Stimulated activated CD8-positive, alpha-beta memory T cell treated with anti-CD3 and anti-CD28 coated beads, Interleukin-7, amount 100 ng/mL, for 24 hours (primary cell): ENCODE data around the gene HKDC1.
"Not testable (repeated sequence)": the region's sequence is repeated elsewhere in the genome, so short reads cannot be mapped to it uniquely, and the experiment has no call there.

Experiments used
- DNase-seq: peaks from one replicate; pipeline ENCODE4 v3.0.0-alpha.2; 2020; ENCODE audit warnings: low read depth

HKDC1 gene

DNA sequence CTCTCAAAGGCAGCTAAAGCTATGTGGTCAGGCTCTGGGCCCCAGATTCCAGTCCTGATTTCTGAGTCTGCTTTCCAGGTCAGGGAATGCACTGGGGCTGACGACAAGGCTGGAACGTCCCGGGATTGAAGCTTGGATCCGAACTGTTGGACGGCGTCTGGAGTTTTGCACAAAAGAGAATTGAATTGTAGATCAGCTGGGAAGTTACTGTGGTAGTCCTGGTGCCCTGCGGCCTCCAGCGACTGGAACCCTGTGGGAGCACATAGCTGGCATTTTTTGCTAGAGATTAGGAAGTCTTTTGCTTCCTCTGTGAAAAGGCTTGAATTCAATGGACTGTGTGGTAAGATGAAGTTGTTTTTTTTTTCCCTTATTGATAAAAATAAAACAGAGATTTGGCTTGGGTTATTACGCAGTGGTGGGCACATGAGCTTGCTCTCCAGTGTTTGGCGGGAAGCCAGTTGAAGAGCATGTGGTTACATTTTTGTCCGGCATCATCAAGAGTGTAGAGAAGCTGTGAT, 58.4 kb downstream of the HKDC1 start, which contains the start of gene HK1:
Gene HK1 (plus strand): TSS at position 51 of the 518 bp plus-strand sequence.
- no peak for DNase-seq

DNA sequence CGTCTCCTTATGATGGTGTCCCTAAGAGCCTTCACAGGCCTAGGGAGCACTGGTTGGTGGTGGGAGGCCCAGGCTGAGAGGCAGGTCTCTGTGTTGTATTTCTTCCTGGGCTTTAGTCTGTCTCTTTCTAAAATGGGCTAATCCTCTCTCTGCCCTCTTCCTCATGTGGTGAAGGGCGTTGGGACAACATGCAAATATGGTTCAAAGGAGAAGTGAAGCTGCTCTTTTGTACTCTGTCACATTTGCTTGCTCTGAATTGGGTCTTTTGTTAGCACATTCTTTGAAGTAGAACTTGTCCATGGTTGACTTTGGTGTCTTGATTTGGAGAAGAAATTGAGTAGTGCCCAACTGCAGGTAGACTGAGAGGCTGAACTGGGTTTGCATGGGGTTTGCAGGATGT, 59.0 kb downstream of the HKDC1 start:
- no peak for DNase-seq

DNA sequence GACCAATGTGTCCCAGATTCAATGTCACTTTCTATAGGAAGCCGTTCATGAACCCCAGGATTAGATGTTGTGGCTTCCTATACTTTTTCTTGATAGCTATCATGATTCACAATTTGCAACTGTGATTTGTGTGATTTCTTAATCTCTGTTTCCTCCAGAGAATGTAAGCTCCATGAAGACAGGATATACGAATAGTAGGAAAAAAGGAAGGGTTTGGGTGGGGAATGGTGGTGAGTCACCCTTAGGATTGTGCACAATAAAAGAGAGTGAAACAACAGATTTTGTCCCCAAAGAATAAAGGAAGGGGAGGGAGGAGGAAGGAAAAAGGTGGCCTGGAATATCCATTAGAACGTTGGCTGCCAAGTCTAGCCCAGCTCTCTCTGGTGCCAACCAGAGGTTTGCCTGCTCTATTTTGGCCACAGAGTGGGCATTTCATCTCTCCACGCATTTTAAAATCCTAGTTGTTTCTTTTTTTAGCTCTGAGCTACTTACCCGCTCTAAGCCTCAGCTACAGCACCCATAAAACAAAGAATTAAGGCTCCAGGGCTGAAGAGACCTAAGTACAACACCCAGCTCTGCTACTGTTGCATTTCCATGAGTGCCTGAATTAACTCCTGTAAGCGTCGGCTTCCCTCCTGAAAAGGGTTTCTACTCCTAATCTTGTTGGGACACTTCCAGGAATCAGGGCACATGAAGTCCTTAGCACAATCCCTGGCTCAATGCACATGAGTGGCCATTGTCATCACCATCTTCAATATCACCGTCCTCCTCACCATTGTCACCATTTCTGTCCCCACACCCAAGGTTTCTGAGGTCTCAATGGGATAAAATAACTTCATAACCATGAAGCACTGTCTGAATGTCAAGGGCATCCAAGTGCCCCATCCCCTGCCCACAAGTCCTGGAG, 61.6 kb downstream of the HKDC1 start:
- no peak for DNase-seq

DNA sequence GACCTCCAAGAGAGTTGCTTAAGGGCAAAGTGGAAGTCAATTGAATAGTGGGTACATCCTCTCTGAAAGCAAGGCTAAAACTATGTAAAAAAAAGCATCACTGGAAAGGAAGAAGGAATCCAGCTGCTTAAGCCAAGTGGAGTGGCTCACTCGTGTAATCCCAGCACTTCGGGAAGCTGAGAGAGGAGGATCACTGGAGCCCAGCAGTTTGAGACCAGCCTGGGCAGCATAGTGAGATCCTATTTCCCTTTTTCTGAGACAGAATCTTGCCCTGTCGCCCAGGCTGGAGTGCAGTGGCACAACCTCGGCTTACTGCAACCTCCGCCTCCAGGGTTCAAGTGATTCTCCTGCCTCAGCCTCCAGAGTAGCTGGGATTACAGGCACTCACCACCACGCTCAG, 64.3 kb downstream of the HKDC1 start:
- not testable (repeated sequence) for DNase-seq

DNA sequence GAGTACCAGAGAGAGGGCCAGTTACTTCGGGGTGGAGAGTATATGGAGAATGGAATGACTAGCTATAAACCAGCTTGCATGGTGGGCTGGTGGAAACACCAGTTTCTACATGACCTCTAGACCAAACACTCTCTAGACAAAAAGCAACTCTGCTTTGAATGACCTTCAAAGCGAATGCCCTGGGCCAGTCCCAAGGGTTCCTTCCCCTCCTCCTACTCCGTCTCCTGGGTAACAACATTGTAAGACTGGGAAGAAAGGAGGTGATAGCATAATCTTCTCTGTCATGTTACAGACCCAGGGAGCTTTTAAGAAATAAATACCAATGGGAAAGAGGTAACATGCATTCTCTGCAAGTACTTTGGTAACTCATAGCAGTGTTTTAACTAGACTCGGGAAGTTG, 65.6 kb downstream of the HKDC1 start:
- no peak for DNase-seq

DNA sequence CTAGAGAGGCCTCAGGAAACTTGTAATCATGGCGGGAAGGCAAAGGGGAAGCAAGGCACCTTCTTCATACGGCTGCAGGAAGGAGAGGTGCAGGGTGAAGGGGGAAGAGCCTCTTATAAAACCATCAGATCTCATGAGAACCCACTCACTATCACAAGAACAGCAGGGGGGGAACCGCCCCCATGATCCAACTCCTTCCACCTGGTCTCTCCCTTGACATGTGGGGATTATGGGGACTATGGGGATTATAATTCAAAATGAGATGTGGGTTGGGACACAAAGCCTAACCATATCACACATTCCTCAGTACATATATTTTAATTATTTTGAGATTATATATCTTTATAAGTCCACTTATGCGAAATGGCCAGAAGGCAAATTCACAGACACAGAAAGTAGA, 67.0 kb downstream of the HKDC1 start:
- DNase-seq = no peak

DNA sequence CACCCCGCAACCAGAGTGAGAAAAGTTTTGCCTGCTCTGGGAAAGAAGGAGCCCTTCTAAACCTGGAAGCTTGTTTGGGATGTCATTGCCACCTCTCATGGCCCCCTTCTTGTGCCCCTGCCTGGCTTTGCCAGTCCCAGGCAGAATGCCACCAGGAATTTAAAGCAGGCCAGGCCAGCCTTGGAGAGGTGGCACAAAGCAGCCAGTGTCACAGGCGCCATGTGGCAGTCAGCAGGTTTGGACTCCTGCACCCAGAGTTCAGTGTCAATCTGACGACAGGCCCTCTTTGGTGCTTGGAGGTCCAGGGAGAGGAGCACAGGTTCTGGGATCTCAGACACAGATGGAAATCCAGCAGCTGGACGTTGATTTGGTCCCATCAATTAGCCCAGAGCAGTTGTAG, 70.9 kb downstream of the HKDC1 start:
- no peak for DNase-seq

DNA sequence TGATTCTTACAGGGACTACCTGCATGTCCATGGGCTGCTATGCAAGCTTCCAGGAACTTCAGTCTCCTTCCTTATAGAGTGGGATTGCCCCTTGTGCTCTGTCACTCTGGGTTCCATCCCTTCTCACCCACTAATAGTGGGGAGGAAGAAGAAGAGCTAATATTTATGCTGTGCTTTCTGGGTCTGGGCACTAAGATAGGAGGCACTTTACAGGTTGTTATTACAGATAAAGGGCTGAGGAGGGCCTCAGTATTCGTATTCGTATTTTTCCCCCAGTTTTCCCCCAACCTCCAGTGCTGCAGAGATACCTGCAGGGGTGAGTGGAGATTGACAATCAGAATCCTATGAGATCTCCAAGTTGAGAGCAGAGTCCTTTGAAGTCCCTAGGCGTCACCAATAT, 72.3 kb downstream of the HKDC1 start:
- no peak for DNase-seq

DNA sequence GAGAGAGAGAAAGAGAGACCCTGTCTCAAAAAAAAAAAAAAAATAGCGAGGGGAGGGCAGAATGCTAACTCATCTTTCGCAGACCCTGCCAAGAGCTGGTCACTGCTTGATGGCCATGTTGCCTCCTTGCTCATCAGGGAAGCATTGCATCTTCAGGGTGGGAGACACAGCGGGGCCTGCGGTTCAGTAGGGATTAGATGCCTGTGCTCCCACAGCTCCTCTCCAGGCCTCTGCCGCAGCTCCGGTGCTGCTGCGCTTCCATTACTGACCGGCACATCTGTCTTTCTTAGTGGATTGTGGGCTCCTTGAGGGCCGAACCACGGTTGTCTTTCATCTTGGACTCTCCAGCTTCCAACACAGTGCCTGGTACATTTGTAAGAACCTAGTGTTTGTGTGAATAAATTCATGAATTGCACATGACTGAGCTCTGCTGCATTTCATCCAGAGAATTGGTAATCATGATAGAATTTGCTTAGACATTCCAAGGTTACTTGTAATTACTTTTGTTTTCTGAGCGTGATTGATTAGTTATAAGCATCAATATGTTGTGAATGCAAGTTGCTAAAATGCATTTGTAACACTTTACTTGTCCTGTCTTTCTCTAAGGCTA, 75.0 kb downstream of the HKDC1 start:
- no peak for DNase-seq

DNA sequence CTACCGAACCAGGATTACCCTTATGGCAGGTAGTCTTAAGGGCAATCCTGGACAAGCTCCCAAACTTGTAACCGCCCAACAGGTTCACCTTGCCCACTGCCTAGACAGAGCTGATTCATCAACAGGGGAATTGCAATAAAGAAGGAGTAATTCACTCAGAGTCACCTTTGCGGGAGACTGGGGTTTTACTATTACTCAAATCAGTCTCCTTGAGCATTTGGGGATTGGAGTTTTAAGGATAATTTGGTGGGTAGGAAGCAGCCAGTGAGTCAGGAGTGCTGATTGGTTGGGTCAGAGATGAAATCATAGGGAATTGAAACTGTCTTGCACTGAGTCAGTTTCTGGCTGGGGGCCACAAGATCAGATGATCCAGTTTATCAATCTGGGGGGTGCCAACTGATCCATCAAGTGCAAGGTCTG, 83.5 kb downstream of the HKDC1 start:
- DNase-seq = no peak

DNA sequence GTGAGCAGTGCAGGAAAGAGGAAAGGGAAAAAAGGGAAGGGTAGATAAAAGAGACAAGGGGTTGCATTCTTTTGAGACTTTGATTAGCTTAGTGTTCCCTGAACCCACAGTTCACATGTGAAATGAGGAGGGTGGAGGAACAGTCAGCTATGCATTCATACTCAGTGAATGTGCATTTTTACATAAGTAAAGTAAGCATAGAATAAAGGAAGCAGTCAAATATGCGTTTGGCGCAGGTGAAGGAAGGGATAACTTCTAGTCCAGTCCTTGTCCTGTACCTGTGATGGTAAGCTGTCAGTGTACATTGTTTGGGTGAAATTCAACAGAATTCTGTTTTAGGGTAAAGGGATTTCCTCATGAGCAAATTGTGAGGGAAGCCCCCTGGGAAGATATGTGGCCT, 86.3 kb downstream of the HKDC1 start:
- no peak for DNase-seq

DNA sequence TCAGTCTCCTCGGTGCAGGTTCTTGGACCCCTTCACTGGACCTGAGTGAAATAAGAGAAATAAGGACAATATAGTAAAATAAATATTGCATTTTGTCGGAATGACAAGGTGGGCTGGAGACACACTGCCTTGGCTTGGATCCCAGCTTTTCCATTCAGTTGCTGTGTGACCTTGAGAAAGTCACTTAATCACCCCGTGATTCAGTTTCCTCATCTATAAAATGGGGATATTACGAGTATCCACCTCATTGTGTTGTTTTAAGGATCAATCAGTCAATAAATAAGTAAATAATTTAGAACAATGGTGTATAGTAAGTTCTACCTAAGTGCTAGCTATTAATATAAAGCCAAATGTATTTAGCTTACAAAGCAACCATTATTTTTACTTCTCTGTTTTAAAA, 87.3 kb downstream of the HKDC1 start:
- no peak for DNase-seq

DNA sequence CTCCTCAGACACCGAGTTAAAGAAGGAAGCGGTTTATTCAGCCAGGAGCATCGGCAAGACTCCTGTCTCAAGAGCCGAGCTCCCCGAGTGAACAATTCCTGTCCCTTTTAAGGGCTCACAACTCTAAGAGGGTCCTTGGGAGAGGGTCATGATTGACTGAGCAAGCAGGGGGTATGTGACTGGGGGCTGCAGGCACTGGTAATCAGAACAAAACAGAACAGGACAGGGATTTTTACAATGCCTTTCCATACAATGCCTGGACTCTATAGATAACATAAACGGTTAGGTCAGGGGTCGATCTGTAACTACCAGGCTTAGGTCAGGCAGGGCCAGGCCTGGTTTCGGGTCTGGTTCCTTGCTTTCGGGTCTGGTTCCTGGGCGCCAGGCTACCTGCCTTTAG, 88.2 kb downstream of the HKDC1 start:
- DNase-seq = not testable (repeated sequence)

DNA sequence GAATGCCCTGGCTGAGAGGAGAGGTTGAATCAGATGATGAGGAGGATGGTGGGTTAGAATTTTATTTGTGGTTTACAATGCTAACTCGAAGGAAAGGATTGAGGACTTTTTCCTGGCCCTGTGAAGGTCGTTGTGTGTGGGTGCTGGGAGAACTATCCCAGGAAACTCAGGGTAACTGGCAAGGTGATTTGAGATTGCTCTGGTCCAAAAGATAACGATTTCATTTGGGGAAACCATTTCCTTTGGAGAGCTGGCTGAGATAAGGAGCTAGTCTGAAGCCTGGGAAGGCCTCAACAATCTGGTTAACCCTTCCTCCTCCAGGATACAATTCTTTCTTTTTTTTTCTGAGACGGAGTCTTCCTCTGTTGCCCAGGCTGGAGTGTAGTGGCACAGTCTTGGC, 91.2 kb downstream of the HKDC1 start:
- no peak for DNase-seq

DNA sequence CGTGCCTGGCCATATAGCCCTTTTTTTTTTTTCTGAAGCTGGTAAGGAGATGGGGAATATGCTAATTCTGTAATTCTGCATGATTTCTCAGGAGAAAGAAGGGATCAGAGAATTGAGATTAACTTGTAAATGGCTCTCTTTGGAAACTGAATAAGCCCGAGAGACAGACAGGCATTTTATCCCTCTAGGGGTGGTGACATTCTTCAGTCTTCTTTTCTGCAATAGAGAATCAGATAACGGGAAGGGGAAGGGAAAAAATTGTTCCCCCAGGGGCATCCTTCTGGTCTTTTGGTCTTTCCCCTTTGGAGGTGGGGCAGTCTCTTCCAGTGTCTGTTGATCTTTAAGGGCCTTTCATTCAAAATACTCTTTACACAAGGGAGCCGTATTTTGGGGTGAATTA, 92.4 kb downstream of the HKDC1 start:
- no peak for DNase-seq

DNA sequence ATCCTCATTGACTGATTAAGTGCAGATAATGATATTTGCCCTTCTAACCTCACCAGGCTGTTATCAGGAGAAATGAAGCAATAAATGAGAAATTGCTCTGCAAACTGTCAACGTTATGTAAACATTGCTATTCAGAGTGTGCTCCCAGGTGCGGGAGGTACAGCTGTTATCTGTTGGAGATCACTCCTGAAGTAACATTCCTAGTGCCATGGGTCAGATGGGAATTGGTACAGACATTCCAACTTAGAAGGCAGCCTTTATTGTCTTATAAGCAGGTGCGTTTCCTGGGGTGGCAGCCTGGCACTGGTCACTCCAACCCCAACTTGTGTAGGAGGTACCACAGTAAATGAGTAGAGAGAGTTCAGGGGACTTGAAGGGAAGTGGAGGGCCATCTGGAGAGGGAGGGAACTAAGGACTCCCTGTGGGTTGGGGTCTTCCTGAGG, 95.0 kb downstream of the HKDC1 start:
- DNase-seq = no peak

DNA sequence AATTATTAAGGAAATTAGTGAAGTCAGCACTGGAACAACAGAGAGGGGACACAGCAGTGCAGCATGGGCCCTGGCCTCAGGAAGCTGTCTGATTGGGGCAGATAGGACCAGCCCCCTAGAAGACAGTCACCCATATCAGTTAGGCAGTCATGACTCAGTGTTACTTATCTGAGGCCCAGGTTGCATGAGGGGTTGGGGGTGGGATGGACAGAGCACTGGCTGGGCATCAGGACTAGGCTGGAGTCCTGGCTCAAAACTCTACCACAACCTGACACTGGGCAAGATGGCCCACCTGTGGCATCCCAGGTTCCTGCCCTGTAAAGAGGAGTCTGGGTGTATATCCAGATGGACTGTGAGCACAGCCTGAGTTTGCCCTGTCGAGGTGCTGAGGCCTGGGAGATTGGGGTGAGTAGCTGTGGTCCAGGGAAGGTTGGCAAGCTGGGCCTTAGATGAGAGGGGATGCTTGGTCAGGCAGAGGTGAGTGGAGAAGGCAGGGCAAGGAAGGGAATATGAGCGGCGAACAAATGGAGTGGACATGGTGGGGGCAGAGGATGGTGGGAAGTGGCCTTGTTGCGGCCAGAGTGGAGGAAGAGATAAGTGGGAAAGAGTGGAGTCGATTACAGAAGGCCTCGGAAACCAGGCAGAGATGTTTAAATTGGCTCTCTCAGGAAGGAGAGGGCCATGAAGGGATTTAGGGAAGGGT, 95.6 kb downstream of the HKDC1 start:
- DNase-seq = no peak

DNA sequence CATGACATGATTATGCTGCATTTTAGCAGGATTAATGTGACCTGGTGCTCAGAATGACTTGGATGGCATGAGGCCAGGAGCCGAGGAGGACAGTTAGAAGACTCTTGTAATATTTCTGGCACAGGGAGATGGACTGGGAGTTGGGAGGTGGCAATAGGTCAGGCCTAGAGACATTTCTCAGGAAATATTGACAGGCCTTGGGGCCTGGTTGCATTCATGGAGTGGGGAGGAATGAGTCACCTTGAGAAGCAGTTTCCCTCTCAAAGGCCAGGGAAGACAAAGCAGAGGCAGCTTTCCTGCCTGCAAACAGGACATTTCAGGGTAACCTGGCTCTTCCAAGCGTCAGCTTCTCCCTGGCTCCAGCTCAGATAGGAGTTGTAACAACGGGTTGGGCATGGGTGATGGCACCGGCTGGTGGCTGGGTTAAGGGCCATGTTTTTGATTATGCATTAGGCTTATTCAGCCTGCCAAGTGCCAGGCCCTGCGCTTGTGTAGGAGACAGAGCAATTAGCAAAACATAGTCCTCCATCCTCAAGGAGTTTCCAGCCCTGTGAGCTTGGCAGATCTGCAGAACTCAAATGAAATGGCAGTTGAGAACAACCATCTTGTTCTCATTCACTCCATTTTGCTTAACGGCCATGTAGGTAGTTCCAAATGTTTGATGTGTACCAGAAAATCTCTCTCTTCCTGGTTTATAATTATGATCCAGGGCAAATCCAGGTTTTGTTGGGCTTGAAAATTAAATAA, 96.4 kb downstream of the HKDC1 start:
- DNase-seq = no peak
